Neural crest cell (in vitro differentiated cells): ENCODE data around the gene CA12. TPM values are rescaled to one million over a fixed set of nuclear protein-coding genes. Genes with fewer than 3 reads are reported as not detected.

Experiments used
- DNase-seq: peaks from one replicate; pipeline ENCODE4 v3.0.0; 2021; ENCODE audit warnings: low read depth, mixed read lengths, low spot score
- H3K27ac Mint-ChIP-seq: one replicate; pipeline ENCODE4 v1.8.0; 2021; ENCODE audit warnings: mild to moderate bottlenecking, mixed read lengths; ENCODE audit not compliant: unreplicated experiment
- H3K27me3 Mint-ChIP-seq: 2 replicates; pipeline ENCODE4 v1.8.0; 2021; ENCODE audit warnings: low read depth, mild to moderate bottlenecking, mixed read lengths
- H3K36me3 Mint-ChIP-seq: 2 replicates; pipeline ENCODE4 v1.8.0; 2021; ENCODE audit warnings: low read depth, mild to moderate bottlenecking, mixed read lengths
- H3K4me1 Mint-ChIP-seq: 2 replicates; pipeline ENCODE4 v1.8.0; 2021; ENCODE audit warnings: mixed read lengths
- H3K4me3 Mint-ChIP-seq: one replicate; pipeline ENCODE4 v1.8.0; 2021; ENCODE audit warnings: mild to moderate bottlenecking, mixed read lengths
- H3K9me3 Mint-ChIP-seq: 2 replicates; pipeline ENCODE4 v1.8.0; 2021; ENCODE audit warnings: mixed read lengths
- total RNA-seq: library from RNA; stranded (reverse); gene quantifications from 2 replicates; pipeline ENCODE4 v1.2.1, GENCODE V29; 2021
- TF ChIP-seq, protein P1 (sequence below): fragments of 200-600 bp; sonication (generic); conservative IDR thresholded peaks from 2 replicates; pipeline ENCODE4 v1.5.0; 2021; ENCODE audit warnings: antibody characterized with exemption, mild to moderate bottlenecking

CA12 gene
- total RNA-seq, 1 donor from 2014 or later: 1.1 TPM

DNA sequence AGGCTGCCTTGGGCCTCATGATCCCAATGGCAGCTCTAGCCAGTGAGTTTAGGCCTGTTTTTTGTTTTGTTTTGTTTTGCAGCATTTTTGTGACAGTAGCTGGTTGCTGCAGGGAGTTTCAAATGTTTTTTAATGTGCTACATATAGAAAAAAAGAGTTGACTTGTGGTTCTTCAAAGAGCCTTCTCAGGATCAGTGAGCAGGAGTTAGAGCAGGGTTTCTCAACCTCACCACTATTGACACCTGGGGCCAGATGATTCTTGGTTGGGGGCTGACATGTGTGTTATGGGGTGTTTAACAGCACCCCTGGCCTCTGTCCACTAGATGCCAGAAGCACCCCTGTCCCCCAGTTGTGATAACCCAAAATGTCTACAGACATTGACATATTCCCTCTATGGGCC, 86.3 kb downstream of the CA12 start:
- DNase-seq: no peak
- TF ChIP-seq, protein P1, sequence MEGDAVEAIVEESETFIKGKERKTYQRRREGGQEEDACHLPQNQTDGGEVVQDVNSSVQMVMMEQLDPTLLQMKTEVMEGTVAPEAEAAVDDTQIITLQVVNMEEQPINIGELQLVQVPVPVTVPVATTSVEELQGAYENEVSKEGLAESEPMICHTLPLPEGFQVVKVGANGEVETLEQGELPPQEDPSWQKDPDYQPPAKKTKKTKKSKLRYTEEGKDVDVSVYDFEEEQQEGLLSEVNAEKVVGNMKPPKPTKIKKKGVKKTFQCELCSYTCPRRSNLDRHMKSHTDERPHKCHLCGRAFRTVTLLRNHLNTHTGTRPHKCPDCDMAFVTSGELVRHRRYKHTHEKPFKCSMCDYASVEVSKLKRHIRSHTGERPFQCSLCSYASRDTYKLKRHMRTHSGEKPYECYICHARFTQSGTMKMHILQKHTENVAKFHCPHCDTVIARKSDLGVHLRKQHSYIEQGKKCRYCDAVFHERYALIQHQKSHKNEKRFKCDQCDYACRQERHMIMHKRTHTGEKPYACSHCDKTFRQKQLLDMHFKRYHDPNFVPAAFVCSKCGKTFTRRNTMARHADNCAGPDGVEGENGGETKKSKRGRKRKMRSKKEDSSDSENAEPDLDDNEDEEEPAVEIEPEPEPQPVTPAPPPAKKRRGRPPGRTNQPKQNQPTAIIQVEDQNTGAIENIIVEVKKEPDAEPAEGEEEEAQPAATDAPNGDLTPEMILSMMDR: no peak
- Mint-ChIP-seq H3K27me3 (no peaks in the 10 kb centered on the region), H3K4me1 (peaks cover 36% of the 10 kb centered on the region), H3K36me3 (peaks cover 5% of the 10 kb centered on the region), H3K4me3 (no peak overlapping the region), H3K9me3 (no peaks in the 10 kb centered on the region), H3K27ac (peak overlapping the region; percentile 20)

DNA sequence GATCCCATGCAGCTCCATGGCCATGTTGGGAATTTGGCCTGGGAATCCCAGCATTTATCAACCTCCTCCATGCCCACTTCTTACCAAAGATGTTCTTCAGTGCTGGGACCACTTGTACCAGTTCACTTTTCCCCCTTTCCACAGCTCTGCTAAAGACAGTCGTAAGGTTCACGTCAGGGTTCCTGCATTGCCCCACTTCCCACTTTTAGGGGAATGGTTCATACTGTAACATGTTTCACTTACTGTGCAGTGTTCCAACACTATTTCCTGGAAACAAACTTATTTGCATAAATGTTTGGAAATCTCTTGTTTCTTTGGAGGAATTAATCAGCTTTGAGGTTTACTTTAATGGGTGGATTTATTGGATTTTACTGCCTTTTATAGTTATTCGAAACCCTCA, 87.3 kb downstream of the CA12 start:
- no peak overlapping the region for H3K27ac Mint-ChIP-seq
- TF ChIP-seq, protein P1: no peak
- no peaks in the 10 kb centered on the region for H3K9me3 Mint-ChIP-seq
- H3K4me3 Mint-ChIP-seq: no peak overlapping the region
- no peak for DNase-seq
- H3K27me3 Mint-ChIP-seq: no peaks in the 10 kb centered on the region
- H3K36me3 Mint-ChIP-seq: peaks cover 5% of the 10 kb centered on the region
- peaks cover 28% of the 10 kb centered on the region for H3K4me1 Mint-ChIP-seq

DNA sequence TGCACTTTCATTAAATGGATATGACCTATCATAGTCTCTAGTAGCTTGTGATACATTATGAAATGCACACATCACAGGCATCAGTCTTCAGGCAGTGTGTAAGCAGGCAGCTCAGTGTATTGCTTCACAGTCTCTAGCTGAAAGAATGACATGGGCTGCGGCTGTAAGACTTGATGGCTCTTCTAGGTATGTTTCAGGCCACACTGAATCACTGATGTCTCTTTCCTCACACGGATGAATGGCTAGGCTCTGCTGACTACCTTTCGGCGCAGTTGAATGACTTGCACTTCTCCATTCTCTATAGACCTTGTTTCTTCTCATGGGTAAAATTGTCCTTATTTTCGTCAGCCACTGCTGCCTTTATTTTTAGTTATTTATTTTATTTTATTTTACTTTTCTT, 88.9 kb downstream of the CA12 start:
- Mint-ChIP-seq H3K9me3 (no peaks in the 10 kb centered on the region), H3K36me3 (peaks cover 5% of the 10 kb centered on the region), H3K4me1 (peaks cover 28% of the 10 kb centered on the region), H3K27ac (no peak overlapping the region), H3K4me3 (no peak overlapping the region), H3K27me3 (no peaks in the 10 kb centered on the region)
- DNase-seq: no peak
- TF ChIP-seq, protein P1: no peak

DNA sequence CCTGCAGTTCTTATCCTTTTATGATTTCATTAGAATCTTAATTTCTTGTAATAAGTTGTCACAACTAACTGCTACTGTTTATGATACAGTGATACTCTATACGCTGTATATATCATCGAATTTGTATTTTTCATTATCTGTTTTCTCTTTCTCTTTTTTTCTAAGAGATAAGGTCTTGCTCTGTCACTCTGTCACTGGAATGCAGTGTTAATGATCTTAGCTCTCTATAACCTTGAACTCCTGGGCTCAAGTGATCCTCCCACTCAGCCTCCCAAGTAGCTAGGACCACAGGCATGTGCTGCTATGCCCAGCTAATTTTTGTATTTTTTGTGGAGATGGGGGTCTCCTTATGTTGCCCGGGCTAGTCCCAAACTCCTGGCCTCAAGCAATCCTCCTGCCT, 89.4 kb downstream of the CA12 start:
- Mint-ChIP-seq H3K36me3 (peaks cover 5% of the 10 kb centered on the region), H3K4me3 (no peak overlapping the region), H3K9me3 (no peaks in the 10 kb centered on the region), H3K27ac (no peak overlapping the region), H3K27me3 (no peaks in the 10 kb centered on the region), H3K4me1 (peaks cover 28% of the 10 kb centered on the region)
- DNase-seq: no peak
- TF ChIP-seq, protein P1: no peak

DNA sequence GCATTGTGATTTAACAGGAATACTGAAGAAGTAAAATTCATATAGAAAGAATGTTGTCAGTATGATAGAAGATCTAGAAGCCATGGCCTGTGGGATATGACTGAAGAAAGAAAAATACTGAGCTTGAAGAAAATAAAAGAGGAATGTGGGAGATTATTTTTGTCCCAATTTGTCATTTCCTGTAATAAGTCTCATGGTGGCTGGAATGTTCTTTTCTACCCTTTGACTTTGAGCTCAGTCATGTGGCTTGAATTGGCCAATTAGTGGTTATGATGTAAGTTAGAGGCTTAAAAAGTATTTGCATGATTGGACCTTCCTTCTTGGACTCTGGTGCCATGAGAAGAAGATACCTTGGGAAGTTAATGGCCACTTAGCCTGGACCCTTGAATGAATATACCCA, 90.1 kb downstream of the CA12 start:
- H3K27ac Mint-ChIP-seq: no peak overlapping the region
- no peak overlapping the region for H3K4me3 Mint-ChIP-seq
- H3K36me3 Mint-ChIP-seq: peaks cover 5% of the 10 kb centered on the region
- DNase-seq: no peak
- peaks cover 24% of the 10 kb centered on the region for H3K4me1 Mint-ChIP-seq
- TF ChIP-seq, protein P1: no peak
- H3K27me3 Mint-ChIP-seq: no peaks in the 10 kb centered on the region
- no peaks in the 10 kb centered on the region for H3K9me3 Mint-ChIP-seq
